Uterus (tissue), 4 donors: ENCODE measurements around the gene IL17RD. TPM values are rescaled to one million over a fixed set of nuclear protein-coding genes. Genes with fewer than 3 reads are reported as not detected.
A peak's percentile ranks its signal among the peaks of the same experiment; 100 is the strongest.

ENCODE experiments used
- DNase-seq, 2 donors: peaks; one replicate each; pipeline ENCODE4 v3.0.0-alpha.2; 2019 to 2020
- H3K27ac ChIP-seq, 2 donors: fragments of 200-600 bp; sonication (generic); 1 replicate in 1 of 2; 2 replicates in 1 of 2; pipeline ENCODE4 v1.5.1; 2016 to 2018
- H3K27me3 ChIP-seq, 2 donors: fragments of 200-600 bp; sonication (generic); one replicate each; pipeline ENCODE4 v1.5.1; 2018 to 2019; ENCODE audit warnings: control low read depth in 1 of 2
- H3K36me3 ChIP-seq, 2 donors: fragments of 200-600 bp; sonication (generic); one replicate each; pipeline ENCODE4 v1.5.1; 2019; ENCODE audit warnings: control low read depth in 1 of 2
- H3K4me1 ChIP-seq, 2 donors: fragments of 200-600 bp; sonication (generic); one replicate each; pipeline ENCODE4 v1.5.1; 2018 to 2019; ENCODE audit warnings: control low read depth in 1 of 2
- H3K4me3 ChIP-seq, 2 donors: fragments of 200-600 bp; sonication (generic); 1 replicate in 1 of 2; 2 replicates in 1 of 2; pipeline ENCODE4 v1.5.1; 2018 to 2019; ENCODE audit warnings: mild to moderate bottlenecking in 1 of 2
- H3K9me3 ChIP-seq, 2 donors: fragments of 200-600 bp; sonication (generic); one replicate each; pipeline ENCODE4 v1.5.1; 2019; ENCODE audit warnings: control low read depth in 1 of 2
- POLR2A ChIP-seq, 2 donors: fragments of 450-650 bp; IDR thresholded peaks; one replicate each; pipeline ENCODE4 v1.6.1; 2016; ENCODE audit warnings: antibody characterized with exemption in 2 of 2, mild to moderate bottlenecking in 1 of 2, moderate library complexity in 1 of 2
- intact Hi-C: fragments of 100-400 bp; cut with DNase I; formaldehyde crosslinking; loops from one replicate; pipeline ENCODE4 v1.15.1; 2023; ENCODE audit warnings: low total_unique reads
- total RNA-seq, 4 donors: library from RNA; depleted of rRNA in 3 of 4; stranded (reverse); fragments of >200 nt in 3 of 4; gene quantifications; one replicate each; pipeline versions ENCODE4 v1.1.0 to v1.2.4, GENCODE V29; 2014 to 2023
- TF ChIP-seq, protein P1 (sequence below), 4 experiments: fragments of 200-600 bp in 2 of 4; fragments of 450-650 bp in 2 of 4; sonication (generic) in 2 of 4; IDR thresholded peaks; one replicate each; pipeline ENCODE4 v1.5.1; 2016 to 2019; ENCODE audit warnings: antibody characterized with exemption in 4 of 4, mild to moderate bottlenecking in 2 of 4, moderate library complexity in 1 of 4
- donor health status: DM: yes; HTN: yes; CAD: no.

The IL17RD gene
- total RNA-seq, 4 donors from 2014 or later, result 19.0 to 95.9 (median 52.5) TPM

DNA sequence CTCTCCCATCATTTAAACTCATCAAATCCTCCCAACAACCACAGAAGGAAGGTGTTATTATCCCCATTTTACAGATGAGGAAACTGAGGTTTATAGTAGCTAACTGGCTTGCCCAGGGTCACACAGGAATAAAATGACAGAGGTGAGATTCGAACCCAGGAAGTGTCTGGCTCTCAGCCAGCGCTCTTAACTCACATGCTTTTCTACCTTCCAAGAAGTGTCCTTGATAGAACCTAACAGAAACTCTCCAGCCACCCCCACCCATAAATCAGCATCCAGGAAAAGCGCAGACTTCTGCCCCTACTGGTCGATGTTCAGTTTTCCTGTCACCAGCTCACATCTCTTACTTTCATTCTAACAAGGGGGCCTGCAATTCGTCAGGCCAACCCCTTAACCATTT, 52.9 kb downstream of the IL17RD start:
- no peaks in the 10 kb centered on the region for H3K9me3 ChIP-seq
- intact Hi-C loops, result no loop called here
- H3K4me3 ChIP-seq, result no peak overlapping the region
- H3K27me3 ChIP-seq, result no peaks in the 10 kb centered on the region
- DNase-seq, result no peak
- no peaks in the 10 kb centered on the region for H3K4me1 ChIP-seq
- no peak overlapping the region for H3K27ac ChIP-seq
- TF ChIP-seq POLR2A (IDR thresholded peaks at IDR 0.05), result no peak
- TF ChIP-seq, protein P1, sequence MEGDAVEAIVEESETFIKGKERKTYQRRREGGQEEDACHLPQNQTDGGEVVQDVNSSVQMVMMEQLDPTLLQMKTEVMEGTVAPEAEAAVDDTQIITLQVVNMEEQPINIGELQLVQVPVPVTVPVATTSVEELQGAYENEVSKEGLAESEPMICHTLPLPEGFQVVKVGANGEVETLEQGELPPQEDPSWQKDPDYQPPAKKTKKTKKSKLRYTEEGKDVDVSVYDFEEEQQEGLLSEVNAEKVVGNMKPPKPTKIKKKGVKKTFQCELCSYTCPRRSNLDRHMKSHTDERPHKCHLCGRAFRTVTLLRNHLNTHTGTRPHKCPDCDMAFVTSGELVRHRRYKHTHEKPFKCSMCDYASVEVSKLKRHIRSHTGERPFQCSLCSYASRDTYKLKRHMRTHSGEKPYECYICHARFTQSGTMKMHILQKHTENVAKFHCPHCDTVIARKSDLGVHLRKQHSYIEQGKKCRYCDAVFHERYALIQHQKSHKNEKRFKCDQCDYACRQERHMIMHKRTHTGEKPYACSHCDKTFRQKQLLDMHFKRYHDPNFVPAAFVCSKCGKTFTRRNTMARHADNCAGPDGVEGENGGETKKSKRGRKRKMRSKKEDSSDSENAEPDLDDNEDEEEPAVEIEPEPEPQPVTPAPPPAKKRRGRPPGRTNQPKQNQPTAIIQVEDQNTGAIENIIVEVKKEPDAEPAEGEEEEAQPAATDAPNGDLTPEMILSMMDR (IDR thresholded peaks at IDR 0.05), result peak in 1 of 4 experiments; percentile 17
- H3K36me3 ChIP-seq, result no peaks in the 10 kb centered on the region

DNA sequence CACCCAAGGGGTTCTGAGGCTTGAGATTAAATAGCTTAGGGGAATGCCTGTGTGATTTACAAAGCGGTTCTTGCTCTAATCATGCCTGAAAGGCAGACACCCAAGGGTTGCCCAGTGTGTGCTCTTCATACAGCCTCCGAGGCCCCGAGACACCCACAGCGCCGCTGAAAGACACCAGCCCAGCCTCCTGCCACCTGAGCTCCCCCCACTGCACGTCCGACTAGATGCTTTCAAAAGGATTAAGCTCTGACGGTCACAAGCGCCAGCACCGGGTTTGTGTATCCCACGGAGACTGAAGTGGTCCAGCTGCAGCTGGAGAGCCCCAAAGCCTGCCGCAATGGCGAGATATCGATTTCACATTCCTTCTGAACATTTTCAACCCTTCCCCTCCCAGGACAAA, 54.4 kb downstream of the IL17RD start:
- Histone ChIP-seq H3K9me3 (no peaks in the 10 kb centered on the region), H3K36me3 (no peaks in the 10 kb centered on the region), H3K27ac (no peak overlapping the region), H3K4me1 (no peaks in the 10 kb centered on the region), H3K27me3 (no peaks in the 10 kb centered on the region), H3K4me3 (no peak overlapping the region)
- intact Hi-C loops, result no loop called here
- no peak for DNase-seq
- no peak for TF ChIP-seq POLR2A (IDR thresholded peaks at IDR 0.05)
- TF ChIP-seq, protein P1 (IDR thresholded peaks at IDR 0.05), result no peak

DNA sequence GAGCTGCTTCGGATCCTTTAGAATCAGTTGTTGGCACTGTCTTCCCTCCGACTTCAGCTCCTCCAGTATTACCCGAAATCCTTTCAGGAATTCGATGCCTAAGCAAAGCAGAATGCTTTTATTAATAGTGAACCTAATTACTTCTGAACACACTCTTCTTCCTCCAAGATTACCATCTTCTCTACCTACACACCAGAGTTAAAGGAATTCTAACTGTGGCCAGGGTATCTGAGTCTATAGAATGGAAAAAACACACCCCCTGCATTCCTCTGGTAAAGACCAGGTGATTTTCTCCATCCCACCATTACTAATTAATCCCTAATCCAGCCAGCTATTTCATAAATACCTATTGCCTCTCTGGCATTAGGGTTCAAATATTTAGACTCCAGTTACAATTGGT, 54.9 kb downstream of the IL17RD start:
- Histone ChIP-seq H3K36me3 (no peaks in the 10 kb centered on the region), H3K27me3 (no peaks in the 10 kb centered on the region), H3K4me3 (no peak overlapping the region), H3K27ac (no peak overlapping the region), H3K9me3 (no peaks in the 10 kb centered on the region), H3K4me1 (no peaks in the 10 kb centered on the region)
- intact Hi-C loops, result no loop called here
- no peak for DNase-seq
- TF ChIP-seq POLR2A (IDR thresholded peaks at IDR 0.05), result no peak
- TF ChIP-seq, protein P1 (IDR thresholded peaks at IDR 0.05), result no peak

DNA sequence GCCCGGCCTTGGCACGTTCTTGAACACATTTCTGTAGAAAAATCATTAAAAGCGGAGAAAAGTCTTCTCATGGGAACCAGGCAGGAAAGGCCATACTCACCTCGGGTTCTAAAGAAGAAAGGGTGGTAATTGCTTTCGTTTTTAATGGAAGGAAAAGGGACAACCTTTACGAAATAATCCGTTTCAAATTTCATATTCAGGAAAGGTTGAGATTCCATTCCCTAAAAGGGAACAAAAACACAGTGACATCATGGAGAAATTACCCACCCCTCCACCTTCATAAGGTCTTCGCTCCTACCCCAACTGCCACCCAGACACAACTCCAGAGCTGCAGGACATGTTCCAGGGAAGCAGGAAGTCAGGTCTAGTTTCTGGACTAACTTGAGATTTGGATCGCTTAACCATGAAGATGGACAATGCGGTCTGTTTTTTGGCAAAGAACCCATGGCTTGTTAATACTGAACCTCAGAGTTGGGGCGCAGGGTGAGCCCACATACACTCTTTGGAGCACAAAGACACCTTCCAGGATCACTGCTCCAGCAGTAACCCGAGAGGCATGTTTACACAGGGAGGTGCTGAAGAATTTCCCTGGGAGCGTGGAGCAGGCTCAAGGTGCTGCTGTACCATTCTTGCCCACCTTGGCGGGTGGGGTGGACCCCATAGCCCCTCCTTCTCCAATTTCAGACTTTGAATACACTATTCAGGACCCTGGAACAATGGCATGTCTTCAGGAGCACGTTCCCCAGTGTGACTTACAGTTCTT, 55.5 kb downstream of the IL17RD start:
- intact Hi-C loops, result loop anchor here (10.0 kb wide), 1 partner anchor 55 kb away; the partner anchor contains the start of gene IL17RD
- Histone ChIP-seq H3K27ac (no peak overlapping the region), H3K36me3 (no peaks in the 10 kb centered on the region)

DNA sequence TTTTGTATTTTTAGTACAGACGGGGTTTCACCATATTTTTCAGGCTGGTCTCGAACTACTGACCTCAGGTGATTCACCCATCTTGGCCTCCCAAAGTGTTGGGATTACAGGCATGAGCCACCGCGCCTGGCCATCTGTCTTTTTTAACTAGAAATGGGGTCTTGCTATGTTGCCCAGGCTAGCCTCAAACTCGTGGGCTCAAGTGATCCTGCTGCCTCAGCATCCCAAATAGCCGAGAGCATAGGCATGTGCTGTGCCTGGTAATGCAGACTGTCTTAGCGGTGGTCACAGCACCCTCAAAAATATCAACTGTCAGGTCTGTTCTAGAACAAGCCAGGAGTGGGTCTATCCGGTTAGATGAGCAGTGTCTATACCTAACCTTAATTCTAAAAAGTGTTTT, 56.5 kb downstream of the IL17RD start:
- Histone ChIP-seq H3K4me3 (no peak overlapping the region), H3K9me3 (no peaks in the 10 kb centered on the region), H3K36me3 (no peaks in the 10 kb centered on the region), H3K27me3 (no peaks in the 10 kb centered on the region), H3K27ac (no peak overlapping the region), H3K4me1 (no peaks in the 10 kb centered on the region)
- TF ChIP-seq, protein P1 (IDR thresholded peaks at IDR 0.05), result no peak
- TF ChIP-seq POLR2A (IDR thresholded peaks at IDR 0.05), result no peak
- intact Hi-C loops, result loop anchor here (10.0 kb wide), 1 partner anchor 56 kb away; the partner anchor contains the start of gene IL17RD
- no peak for DNase-seq

More for the DNA sequence above, 55.5 kb downstream of the IL17RD start:
- Histone ChIP-seq H3K9me3 (no peaks in the 10 kb centered on the region), H3K27me3 (no peaks in the 10 kb centered on the region), H3K4me3 (no peak overlapping the region), H3K4me1 (no peaks in the 10 kb centered on the region)
- TF ChIP-seq, protein P1 (IDR thresholded peaks at IDR 0.05), result no peak
- no peak for TF ChIP-seq POLR2A (IDR thresholded peaks at IDR 0.05)
- no peak for DNase-seq
